ENCODE results near the gene CCDC183.

DNA sequence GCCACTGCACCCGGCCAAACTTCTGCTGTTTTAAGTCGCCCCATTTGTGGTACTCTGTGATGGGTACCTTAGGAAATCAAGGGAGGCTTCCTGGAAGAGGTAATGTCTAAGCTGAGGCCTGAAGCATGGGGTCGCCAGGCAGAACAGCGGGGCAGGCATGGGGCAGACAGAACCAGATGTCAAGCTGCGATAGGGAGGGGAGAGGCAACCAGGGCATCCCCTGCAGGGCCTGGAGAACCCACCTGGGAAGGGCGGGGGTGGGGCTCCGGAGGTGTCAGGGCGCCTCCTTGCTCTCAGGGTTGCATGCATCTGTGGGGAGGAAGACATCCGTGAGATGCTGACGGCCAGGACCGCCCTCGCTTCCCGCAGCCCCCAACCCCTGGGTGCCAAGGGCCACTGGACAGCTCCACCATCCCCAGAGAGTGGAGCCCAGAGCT is 34.6 kb upstream of the CCDC183 start:
- TF ChIP-seq EP300 (IDR thresholded peaks at IDR 0.05) (no peak), POLR2AphosphoS5 (IDR thresholded peaks at IDR 0.05) (no peak), POLR2A (IDR thresholded peaks at IDR 0.05) (no peak)
- TF ChIP-seq, protein P1, sequence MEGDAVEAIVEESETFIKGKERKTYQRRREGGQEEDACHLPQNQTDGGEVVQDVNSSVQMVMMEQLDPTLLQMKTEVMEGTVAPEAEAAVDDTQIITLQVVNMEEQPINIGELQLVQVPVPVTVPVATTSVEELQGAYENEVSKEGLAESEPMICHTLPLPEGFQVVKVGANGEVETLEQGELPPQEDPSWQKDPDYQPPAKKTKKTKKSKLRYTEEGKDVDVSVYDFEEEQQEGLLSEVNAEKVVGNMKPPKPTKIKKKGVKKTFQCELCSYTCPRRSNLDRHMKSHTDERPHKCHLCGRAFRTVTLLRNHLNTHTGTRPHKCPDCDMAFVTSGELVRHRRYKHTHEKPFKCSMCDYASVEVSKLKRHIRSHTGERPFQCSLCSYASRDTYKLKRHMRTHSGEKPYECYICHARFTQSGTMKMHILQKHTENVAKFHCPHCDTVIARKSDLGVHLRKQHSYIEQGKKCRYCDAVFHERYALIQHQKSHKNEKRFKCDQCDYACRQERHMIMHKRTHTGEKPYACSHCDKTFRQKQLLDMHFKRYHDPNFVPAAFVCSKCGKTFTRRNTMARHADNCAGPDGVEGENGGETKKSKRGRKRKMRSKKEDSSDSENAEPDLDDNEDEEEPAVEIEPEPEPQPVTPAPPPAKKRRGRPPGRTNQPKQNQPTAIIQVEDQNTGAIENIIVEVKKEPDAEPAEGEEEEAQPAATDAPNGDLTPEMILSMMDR (IDR thresholded peaks at IDR 0.05) = no peak

Measured in gastroesophageal sphincter (tissue), 3 donors.